ENCODE results near the gene P2RX2. TPM values are rescaled to one million over a fixed set of nuclear protein-coding genes. Genes with fewer than 3 reads are reported as not detected.

Gene P2RX2
- total RNA-seq, 1 donor from 2014 or later = not detected

DNA sequence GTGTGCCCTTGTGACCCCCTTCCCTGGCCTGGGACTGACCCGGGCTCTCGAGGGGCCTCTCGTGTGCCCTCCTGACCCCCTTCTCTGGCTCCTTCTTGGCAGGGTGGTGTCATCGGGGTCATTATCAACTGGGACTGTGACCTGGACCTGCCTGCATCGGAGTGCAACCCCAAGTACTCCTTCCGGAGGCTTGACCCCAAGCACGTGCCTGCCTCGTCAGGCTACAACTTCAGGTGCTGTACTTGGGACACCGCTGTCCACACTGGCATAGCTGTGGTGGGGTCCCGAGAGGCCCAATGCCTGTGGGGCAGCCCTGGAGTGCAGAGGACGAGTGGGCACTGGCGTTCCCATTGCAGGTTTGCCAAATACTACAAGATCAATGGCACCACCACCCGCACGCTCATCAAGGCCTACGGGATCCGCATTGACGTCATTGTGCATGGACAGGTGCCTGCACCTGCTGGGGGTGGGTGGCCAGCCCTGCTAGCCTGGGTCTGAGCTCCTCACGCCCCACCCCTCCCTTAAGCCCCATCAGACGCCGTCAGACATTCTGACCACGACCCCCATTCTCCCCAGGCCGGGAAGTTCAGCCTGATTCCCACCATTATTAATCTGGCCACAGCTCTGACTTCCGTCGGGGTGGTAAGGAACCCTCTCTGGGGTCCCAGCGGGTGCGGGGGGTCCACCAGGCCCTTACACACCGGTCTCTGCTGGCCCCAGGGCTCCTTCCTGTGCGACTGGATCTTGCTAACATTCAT is 2.5 kb downstream of the P2RX2 start:
- no peak for FAIRE-seq
- Histone ChIP-seq H3K36me3 (ENCODE audit: insufficient read depth, low read length) (no peaks in the 10 kb centered on the region), H3K9me3 (ENCODE audit: insufficient read depth, low read depth, low read length) (peaks cover 16% of the 10 kb centered on the region), H2AFZ (ENCODE audit: low read depth, low read length) (no peak overlapping the region), H4K20me1 (ENCODE audit: insufficient read depth, low read length) (no peaks in the 10 kb centered on the region), H3K4me2 (ENCODE audit: low read length) (no peak overlapping the region), H3K27ac (ENCODE audit: low read depth, low read length) (no peak overlapping the region), H3K27me3 (ENCODE audit: insufficient read depth, low read length) (peaks cover 20% of the 10 kb centered on the region), H3K4me1 (ENCODE audit: insufficient read depth, low read length) (peaks cover 10% of the 10 kb centered on the region), H3K9ac (ENCODE audit: low read length) (no peak overlapping the region), H3K4me3 (ENCODE audit: insufficient read depth, low read depth, low read length) (no peak overlapping the region), H3K79me2 (ENCODE audit: insufficient read depth, low read length) (no peaks in the 10 kb centered on the region)
- H3K4me3 Mint-ChIP-seq (ENCODE audit: unreplicated experiment) = no peak overlapping the region
- H3K4me1 Mint-ChIP-seq (ENCODE audit: low read depth, unreplicated experiment) = peaks cover 12% of the 10 kb centered on the region
- H3K36me3 Mint-ChIP-seq (ENCODE audit: low read depth, unreplicated experiment) = peaks cover 4% of the 10 kb centered on the region
- H3K9me3 Mint-ChIP-seq (ENCODE audit: unreplicated experiment) = peaks cover 2% of the 10 kb centered on the region
- TF ChIP-seq, protein P1, sequence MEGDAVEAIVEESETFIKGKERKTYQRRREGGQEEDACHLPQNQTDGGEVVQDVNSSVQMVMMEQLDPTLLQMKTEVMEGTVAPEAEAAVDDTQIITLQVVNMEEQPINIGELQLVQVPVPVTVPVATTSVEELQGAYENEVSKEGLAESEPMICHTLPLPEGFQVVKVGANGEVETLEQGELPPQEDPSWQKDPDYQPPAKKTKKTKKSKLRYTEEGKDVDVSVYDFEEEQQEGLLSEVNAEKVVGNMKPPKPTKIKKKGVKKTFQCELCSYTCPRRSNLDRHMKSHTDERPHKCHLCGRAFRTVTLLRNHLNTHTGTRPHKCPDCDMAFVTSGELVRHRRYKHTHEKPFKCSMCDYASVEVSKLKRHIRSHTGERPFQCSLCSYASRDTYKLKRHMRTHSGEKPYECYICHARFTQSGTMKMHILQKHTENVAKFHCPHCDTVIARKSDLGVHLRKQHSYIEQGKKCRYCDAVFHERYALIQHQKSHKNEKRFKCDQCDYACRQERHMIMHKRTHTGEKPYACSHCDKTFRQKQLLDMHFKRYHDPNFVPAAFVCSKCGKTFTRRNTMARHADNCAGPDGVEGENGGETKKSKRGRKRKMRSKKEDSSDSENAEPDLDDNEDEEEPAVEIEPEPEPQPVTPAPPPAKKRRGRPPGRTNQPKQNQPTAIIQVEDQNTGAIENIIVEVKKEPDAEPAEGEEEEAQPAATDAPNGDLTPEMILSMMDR (IDR thresholded peaks at IDR 0.05; ENCODE audit: insufficient read depth, low read depth, low read length) = no peak
- peak; percentile 22 for TF ChIP-seq EZH2 (IDR thresholded peaks at IDR 0.05; ENCODE audit: insufficient read depth, low read length)
- DNase-seq (ENCODE audit: low read depth) = no peak
- peaks cover 24% of the 10 kb centered on the region for H3K27me3 Mint-ChIP-seq (ENCODE audit: low read depth, unreplicated experiment)
- no peak overlapping the region for H3K27ac Mint-ChIP-seq (ENCODE audit: unreplicated experiment)

DNA sequence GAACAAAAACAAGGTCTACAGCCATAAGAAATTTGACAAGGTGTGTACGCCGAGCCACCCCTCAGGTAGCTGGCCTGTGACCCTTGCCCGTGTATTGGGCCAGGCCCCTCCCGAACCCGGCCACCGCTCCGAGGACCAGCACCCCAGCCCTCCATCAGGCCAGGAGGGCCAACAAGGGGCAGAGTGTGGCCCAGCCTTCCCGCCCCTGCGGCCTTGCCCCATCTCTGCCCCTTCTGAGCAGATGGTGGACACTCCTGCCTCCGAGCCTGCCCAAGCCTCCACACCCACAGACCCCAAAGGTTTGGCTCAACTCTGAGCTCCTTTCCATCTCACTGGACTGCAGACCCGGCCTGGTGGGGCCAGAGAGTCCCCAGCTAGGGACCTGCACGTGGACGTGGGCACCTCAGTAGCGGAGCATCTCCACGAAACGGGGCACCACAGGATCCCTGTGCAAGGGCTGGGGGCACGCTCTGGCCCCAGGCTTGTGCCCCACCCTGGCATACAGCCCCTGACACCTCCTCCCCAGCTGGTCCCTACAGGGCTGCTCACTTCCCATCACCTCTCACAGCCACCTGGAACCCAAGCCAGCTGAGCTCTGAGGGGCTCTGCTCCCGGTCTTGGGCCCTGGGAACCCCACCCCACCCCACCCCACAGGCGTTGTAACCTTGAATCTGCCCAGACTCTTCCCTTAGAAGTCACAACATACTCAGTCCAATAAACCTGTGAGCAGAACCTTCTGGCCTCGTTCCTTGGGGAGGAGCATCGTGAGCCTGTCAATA is 3.3 kb downstream of the P2RX2 start:
- H3K27ac Mint-ChIP-seq (ENCODE audit: unreplicated experiment) = peak overlapping the region; percentile 66

More for the DNA sequence above, 3.3 kb downstream of the P2RX2 start:
- FAIRE-seq (no peak), DNase-seq (ENCODE audit: low read depth) (no peak)
- H3K9me3 ChIP-seq (ENCODE audit: insufficient read depth, low read depth, low read length) = peaks cover 10% of the 10 kb centered on the region
- TF ChIP-seq EZH2 (IDR thresholded peaks at IDR 0.05; ENCODE audit: insufficient read depth, low read length) = no peak
- TF ChIP-seq, protein P1 (IDR thresholded peaks at IDR 0.05; ENCODE audit: insufficient read depth, low read depth, low read length) = no peak
- H3K4me2 ChIP-seq (ENCODE audit: low read length) = peak overlapping the region; percentile 48
- H4K20me1 ChIP-seq (ENCODE audit: insufficient read depth, low read length) = no peaks in the 10 kb centered on the region
- Mint-ChIP-seq H3K36me3 (ENCODE audit: low read depth, unreplicated experiment) (peaks cover 4% of the 10 kb centered on the region), H3K4me3 (ENCODE audit: unreplicated experiment) (no peak overlapping the region), H3K27me3 (ENCODE audit: low read depth, unreplicated experiment) (peaks cover 21% of the 10 kb centered on the region), H3K4me1 (ENCODE audit: low read depth, unreplicated experiment) (peaks cover 12% of the 10 kb centered on the region), H3K9me3 (ENCODE audit: unreplicated experiment) (peaks cover 2% of the 10 kb centered on the region)
- H3K4me1 ChIP-seq (ENCODE audit: insufficient read depth, low read length) = peaks cover 10% of the 10 kb centered on the region
- H3K4me3 ChIP-seq (ENCODE audit: insufficient read depth, low read depth, low read length) = no peak overlapping the region
- H3K27ac ChIP-seq (ENCODE audit: low read depth, low read length) = no peak overlapping the region
- H3K9ac ChIP-seq (ENCODE audit: low read length) = no peak overlapping the region
- no peaks in the 10 kb centered on the region for H3K36me3 ChIP-seq (ENCODE audit: insufficient read depth, low read length)
- H2AFZ ChIP-seq (ENCODE audit: low read depth, low read length) = no peak overlapping the region
- H3K79me2 ChIP-seq (ENCODE audit: insufficient read depth, low read length) = no peaks in the 10 kb centered on the region
- H3K27me3 ChIP-seq (ENCODE audit: insufficient read depth, low read length) = peaks cover 18% of the 10 kb centered on the region

Measured in astrocyte (in vitro differentiated cells and primary cell).